KOPT-K1 (cell line): ENCODE results near the gene MFSD6.
A peak's percentile ranks its signal among the peaks of the same experiment; 100 is the strongest.
"Not testable (repeated sequence)": the region's sequence is repeated elsewhere in the genome, so short reads cannot be mapped to it uniquely, and the experiment has no call there.

Experiments used
- H3K27ac ChIP-seq: fragments of 200-600 bp; sonication (generic); 2 replicates; pipeline ENCODE4 v1.5.1; 2016; ENCODE audit warnings: antibody characterized with exemption, mild to moderate bottlenecking, low read depth, low read length; ENCODE audit not compliant: poor library complexity, severe bottlenecking
- H3K36me3 ChIP-seq: fragments of 200-600 bp; sonication (generic); 2 replicates; pipeline ENCODE4 v1.5.1; 2017; ENCODE audit warnings: antibody characterized with exemption, mild to moderate bottlenecking, low read length, moderate library complexity; ENCODE audit not compliant: insufficient read depth
- H3K9me3 ChIP-seq: fragments of 200-600 bp; sonication (generic); 2 replicates; pipeline ENCODE4 v1.5.1; 2017; ENCODE audit warnings: antibody characterized with exemption, low read length, mild to moderate bottlenecking; ENCODE audit not compliant: insufficient read depth, poor library complexity, severe bottlenecking

MFSD6 gene

GRCh38 chr2:190407662-190408537 lies at the start of gene MFSD6:
MFSD6 (plus strand) TSS chr2:190408355; CDS start chr2:190436030, 27,675 bp downstream.
- Histone ChIP-seq H3K36me3 (no peaks in the 10 kb centered on the region), H3K27ac (peak within 1 kb of the TSS; percentile 94), H3K9me3 (no peaks in the 10 kb centered on the region)

GRCh38 chr2:190358655-190359448 lies 49.3 kb upstream of the MFSD6 start:
- not testable (repeated sequence) for H3K36me3 ChIP-seq, H3K9me3 ChIP-seq, H3K27ac ChIP-seq

DNA sequence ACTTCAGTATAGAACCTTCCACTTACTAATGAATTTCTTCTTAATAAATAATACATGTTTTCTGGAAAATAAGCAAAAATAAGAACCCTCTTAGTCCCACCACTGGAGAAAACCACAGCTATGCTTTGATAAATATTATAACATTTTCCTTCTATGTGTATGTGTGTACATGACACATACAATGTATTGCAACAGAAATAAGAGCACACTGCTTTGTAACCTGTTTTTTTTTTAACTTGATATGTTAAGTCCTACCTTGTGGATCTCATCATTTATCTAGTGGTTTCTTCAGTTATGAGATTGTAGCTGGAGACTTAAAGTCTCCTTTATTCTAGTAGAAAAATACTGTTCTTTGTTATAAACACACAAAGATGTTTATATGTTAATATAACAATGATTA lies 47.6 kb upstream of the MFSD6 start:
- Histone ChIP-seq H3K36me3 (no peaks in the 10 kb centered on the region), H3K27ac (peak overlapping the region; percentile 73), H3K9me3 (no peaks in the 10 kb centered on the region)

GRCh38 chr2:190360965-190361364 lies 47.2 kb upstream of the MFSD6 start:
- H3K9me3 ChIP-seq, result no peaks in the 10 kb centered on the region
- no peaks in the 10 kb centered on the region for H3K36me3 ChIP-seq

DNA sequence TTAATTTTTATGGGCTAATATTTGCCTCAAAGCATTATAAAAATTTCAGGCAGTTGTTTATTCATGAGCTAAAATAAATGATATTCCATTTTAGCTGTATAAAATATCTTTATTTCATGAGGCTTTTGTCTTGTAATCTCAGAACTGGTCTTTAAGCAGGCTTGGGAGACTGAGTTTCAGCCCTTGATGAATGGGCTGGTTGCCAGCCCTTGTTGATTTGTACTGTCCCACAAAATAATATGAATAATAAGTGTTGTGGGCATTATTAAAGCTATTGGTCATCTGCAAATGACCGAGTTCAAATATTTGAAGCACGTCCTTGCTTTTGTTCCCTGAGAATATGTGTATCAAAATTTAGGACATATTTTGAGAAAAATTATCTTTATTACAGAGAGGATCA lies 46.6 kb upstream of the MFSD6 start:
- Histone ChIP-seq H3K36me3 (no peaks in the 10 kb centered on the region), H3K9me3 (no peaks in the 10 kb centered on the region), H3K27ac (no peak overlapping the region)

More at GRCh38 chr2:190360965-190361364, 47.2 kb upstream of the MFSD6 start:
- no peak overlapping the region for H3K27ac ChIP-seq

DNA sequence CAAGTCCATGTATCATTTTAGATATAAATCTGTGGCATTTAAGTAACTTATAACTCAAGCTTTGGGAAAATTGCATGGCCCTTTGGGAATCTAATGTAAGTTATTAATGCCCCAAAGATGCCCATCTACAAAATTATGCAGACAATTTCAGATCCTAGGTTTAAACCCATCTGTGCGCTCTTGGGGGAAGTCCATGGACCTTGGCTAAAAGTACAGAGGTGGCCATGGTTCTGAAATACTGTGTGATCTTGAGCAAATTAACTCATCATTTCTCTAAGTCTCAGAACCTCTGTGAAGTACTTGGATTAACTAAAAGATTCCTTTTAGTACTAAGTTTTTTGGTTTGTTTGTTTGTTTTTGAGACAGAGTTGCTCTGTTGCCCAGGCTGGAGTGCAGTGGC lies 45.3 kb upstream of the MFSD6 start:
- Histone ChIP-seq H3K36me3 (no peaks in the 10 kb centered on the region), H3K9me3 (no peaks in the 10 kb centered on the region), H3K27ac (no peak overlapping the region)

GRCh38 chr2:190365499-190366204 lies 42.5 kb upstream of the MFSD6 start:
- Histone ChIP-seq H3K27ac (no peak overlapping the region), H3K9me3 (no peaks in the 10 kb centered on the region), H3K36me3 (no peaks in the 10 kb centered on the region)

DNA sequence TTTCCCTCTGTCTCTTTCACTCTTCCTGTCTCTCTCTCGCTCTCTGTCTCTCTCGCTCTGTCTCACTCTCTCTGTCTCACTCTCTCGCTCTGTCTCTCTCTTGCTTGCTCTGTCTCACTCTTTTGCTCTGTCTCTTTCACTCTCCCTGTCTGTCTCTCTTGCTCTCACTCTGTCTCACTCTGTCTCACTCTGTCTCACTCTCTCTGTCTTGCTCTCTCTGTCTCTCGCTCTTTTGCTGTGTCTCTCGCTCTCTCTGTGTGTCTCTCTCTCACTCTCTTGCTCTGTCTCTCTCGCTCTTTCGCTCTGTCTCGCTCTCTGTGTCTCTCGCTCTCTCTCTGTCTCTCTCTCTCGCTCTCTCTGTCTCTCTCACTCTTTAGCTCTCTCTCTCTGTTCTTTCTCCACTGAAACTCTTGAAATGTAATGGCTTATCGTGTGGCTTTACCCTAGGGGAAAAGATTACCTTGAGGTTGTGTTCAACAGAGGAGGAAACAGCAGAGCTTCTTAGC lies 41.9 kb upstream of the MFSD6 start:
- H3K9me3 ChIP-seq, result no peaks in the 10 kb centered on the region
- H3K27ac ChIP-seq, result no peak overlapping the region
- no peaks in the 10 kb centered on the region for H3K36me3 ChIP-seq

GRCh38 chr2:190367091-190367490 lies 41.1 kb upstream of the MFSD6 start:
- Histone ChIP-seq H3K9me3 (no peaks in the 10 kb centered on the region), H3K36me3 (no peaks in the 10 kb centered on the region)

GRCh38 chr2:190369635-190370034 lies 38.5 kb upstream of the MFSD6 start:
- no peaks in the 10 kb centered on the region for H3K36me3 ChIP-seq
- no peak overlapping the region for H3K27ac ChIP-seq
- no peaks in the 10 kb centered on the region for H3K9me3 ChIP-seq

More at GRCh38 chr2:190367091-190367490, 41.1 kb upstream of the MFSD6 start:
- H3K27ac ChIP-seq, result no peak overlapping the region

- Histone ChIP-seq H3K36me3 (no peaks in the 10 kb centered on the region), H3K9me3 (no peaks in the 10 kb centered on the region), H3K27ac (no peak overlapping the region)
Measured at GRCh38 chr2:190376083-190376482, 32.1 kb upstream of the MFSD6 start.

- H3K36me3 ChIP-seq, result no peaks in the 10 kb centered on the region
- no peak overlapping the region for H3K27ac ChIP-seq
- no peaks in the 10 kb centered on the region for H3K9me3 ChIP-seq
Measured at GRCh38 chr2:190376591-190377245, 31.4 kb upstream of the MFSD6 start.

DNA sequence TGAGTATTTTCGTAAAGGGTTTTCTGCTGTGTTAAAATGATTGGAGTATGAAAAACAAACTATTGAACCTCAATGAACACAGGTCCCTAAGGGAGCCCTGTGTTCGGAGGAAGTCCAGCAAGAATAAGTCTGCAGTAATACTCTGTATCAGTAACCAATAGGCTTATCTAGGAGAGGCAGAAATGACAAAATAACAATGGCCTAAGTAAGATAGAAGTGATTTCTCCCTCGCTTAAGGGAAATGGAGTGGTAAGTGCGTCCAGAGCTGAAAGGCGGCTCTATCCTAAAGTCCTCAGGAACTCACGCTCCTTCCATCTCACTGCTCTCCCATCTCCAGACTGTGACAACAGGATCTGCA lies 29.3 kb upstream of the MFSD6 start:
- no peaks in the 10 kb centered on the region for H3K9me3 ChIP-seq
- no peak overlapping the region for H3K27ac ChIP-seq
- no peaks in the 10 kb centered on the region for H3K36me3 ChIP-seq

DNA sequence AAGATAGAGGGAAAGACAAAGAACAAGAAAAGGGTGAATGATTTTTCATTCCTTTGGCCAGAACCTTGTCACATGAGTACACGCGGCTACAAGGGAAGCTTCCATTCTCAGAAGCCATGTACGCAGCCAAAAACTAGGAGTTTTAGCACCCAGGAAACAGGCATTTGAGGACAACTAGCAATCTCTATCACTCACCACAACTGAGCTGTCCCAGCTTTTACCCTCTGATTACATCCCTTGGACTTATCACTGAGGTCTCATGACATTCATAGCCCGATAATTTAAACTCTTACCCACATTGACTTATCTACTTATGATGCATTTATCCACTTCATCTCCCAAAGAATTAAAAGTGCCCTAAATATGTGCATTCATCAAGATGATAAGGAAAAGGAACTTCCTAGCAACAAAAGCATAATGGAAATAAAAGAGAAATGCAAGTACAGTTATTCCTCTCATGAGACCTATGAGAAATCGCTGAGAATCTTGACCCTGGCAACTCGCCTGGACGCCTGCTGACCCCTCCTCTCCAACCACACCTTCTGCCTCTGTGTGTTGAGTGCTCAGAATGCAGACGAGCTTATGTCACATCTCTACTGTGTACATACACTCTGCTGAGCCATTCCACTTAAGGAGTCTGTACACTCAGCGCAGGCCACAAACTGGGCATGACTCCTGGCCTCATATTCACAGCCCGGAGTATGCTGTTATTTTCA lies 28.7 kb upstream of the MFSD6 start:
- Histone ChIP-seq H3K9me3 (no peaks in the 10 kb centered on the region), H3K36me3 (no peaks in the 10 kb centered on the region), H3K27ac (no peak overlapping the region)
